SHP77 (cell line): Measurements from ENCODE around the gene ZSCAN29.

Experiments used
- DNase-seq, 2 experiments: peaks; one replicate each; lab custom pipeline; 2025; lab: John Stamatoyannopoulos, UW

Gene ZSCAN29

GRCh38 chr15:43347114-43347513 is 23.7 kb downstream of the ZSCAN29 start:
- peak in 1 of 2 experiments; percentile 19 for DNase-seq

- DNase-seq = no peak
These were observed 24.5 kb downstream of the ZSCAN29 start for GRCh38 chr15:43346305-43346704.

GRCh38 chr15:43330780-43331087 is 40.1 kb downstream of the ZSCAN29 start:
- no peak for DNase-seq

DNA sequence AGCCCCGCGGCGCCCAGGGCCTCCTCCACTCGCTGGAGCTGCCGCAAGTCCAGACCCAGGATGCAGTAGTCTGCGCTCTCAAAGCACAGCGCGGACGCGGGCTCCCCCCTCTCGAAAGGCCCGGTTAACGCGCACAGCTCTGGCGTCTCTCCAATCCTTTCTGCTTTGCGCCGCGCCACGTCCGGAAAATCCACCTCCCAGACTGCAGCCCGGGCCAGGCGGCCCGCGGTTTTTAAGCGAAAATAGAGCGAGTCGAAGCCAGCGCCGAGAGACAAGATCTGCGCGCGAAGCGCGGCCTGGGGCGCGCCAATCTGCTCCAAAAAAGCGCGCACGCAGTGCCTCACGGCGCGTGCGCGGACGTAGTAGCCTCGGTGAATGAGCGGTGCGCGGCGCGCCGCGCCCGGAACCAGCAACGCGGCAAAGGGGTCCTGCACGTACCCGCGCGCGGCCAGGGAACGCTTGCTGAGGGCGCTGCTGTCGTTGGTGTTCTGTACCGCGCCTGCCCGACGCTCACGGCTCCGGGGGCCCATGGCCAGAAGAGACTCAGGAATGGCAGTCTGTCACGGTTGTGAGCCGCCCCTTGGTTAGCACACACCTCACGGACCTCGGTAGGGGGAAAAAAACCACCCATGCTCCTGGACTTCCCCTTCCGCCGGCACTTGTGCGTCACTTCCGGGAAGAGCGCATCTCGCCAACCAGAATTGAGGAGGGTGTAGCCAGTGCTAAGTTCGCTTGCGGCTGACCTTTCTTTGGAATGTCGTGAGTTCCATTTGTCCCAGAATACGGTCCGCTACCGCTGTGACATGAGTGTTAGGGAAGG is 40.7 kb downstream of the ZSCAN29 start, which contains the start of gene LCMT2:
Gene LCMT2, minus strand, starts transcription at position 614 of the 820 bp plus-strand sequence. Its CDS starts 84 bp downstream, at position 530.
- DNase-seq = peak; percentile 90 to 91

DNA sequence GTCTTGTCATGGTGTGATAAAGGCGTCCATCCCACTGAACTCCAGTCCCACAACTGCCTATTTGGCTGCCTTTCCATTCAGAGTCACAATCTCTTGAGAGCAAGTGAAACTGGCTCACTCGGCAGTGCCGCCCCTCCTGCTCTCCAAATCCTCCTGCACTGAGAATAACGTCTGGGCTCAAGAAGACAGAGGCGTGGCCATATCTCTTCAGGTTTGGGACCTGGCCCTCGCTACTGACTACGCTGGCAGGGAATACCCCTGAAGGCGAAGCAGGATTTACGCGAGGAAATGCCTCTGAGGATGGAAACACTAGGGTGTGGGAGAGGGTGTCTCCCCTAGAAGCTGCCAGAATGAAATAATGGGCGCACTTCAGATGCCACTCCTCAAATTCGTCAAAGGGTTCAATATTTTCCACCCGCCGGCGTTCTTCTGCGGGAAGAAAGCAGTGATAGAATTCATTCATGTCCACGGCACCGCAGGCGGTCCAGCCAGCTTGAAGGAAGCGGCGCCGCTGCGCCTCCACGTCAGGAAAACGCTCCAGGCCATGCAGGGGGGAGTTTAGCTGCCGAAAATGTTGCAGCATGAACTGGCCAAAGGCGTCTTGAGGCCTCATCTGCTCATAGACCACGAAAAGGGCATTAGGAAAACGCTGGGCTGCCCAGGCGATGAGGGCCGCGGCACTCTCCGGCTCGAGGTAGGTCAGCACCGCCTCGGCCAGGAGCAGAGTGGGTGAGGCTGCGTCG is 41.5 kb downstream of the ZSCAN29 start:
- no peak for DNase-seq

DNA sequence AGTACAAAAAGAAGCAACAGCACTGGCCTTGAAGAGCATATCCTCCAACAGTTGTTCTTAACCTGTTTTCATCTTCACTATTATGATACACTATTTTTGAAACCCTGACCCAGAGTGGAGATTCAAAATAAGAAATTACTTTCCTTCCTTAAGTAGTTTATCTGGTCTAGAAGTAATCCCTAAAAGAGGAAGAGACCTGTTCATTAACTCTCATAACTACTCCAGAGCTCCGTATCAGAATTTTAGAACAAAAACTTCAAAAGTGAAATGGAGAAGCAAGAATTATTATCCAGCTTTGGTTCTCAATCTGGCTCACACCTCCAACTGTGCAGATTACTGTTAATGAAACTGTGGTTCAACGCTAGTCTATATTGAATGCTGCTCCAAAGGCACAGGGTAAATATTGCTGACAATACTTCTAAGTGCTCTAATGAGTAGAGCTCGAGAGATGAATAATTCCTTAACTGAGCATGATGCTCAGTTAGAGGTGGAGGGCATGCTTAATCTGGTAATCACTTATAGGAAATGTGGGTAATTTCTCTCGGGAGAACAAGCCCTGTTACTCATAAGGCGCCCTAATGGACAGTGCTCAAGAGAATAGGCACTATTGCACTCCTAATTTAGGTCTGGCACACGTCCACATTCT is 45.7 kb downstream of the ZSCAN29 start:
- no peak for DNase-seq

DNA sequence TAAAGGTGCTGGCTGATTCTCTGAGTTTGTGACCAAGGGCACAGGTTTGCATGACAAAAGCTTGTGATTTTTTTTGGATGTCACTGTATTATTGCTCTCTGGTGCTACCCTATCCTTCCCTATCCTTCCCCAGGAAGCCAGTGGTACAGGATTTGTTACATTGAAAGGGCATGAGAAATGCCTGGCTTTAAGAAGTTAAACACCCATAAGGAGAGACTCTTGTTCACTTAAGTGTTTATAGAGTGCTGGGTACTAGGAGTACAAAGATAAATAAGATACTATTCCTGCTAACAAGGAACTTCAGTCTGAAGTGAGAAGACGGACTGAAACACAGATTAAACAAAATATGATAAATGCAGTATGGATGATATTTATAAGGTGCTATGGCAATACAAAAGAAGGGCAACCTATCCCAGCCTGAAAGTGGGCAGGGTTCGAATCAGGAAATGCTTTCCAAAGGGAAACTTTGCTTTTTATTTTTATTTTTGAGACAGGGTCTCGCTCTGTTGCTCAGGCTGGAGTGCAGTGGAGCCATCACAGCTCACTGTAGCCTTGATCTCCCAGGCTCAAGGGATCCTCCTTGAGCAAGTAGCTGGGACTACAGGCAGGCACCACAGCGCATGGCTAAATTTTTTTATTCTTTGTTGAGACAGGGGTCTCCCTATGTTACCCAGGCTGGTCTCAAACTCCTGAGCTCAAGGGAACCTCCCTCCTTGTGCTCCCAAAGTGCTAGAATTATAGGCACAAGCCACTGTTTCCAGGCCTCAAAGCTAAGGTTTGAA is 51.7 kb downstream of the ZSCAN29 start:
- no peak for DNase-seq

DNA sequence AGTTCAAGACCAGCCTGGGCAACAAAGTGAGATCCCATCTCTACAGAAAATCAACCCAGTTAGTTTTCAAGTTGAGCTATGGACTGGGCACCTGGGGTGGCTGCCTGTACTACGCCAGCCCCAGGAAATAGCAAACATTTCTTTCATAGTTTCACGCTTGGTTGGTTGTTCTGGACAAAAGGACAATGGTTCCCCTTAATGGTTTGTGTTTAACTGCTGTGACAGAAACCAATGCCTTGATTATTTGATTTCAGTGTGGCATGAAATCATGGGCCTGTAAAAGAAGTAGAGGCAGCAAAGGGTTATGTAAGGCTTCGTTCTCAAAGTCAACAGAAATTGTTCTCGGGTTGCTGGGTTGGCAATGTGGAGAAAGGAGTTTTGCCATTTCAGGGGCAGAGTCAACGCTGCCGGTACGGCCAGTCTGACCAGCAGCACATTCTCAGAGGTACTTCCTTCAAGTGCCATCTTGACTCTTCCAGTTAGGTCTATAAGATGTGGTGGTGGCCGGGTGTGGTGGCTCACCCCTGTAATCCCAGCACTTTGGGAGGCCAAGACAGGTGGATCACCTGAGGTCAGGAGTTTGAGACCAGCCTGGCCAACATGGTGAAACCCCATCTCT is 53.2 kb downstream of the ZSCAN29 start:
- DNase-seq = no peak

DNA sequence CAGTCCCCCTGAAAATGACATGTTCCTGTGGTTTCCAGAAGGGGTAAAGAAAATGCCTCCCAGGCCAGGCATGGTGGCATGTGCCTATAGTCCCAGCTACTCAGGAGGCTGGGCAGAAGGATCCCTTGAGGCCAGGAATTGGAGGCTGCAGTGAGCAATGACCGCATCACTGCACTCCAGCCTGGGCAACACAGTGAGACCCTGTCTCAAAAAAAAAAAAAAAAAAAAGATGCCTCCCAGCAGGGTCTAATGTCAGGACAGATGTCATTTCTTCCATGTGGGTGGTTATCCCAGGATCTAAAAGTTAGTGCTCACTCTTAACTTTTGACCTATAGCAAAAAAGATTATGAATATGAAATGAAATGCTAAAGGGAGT is 53.9 kb downstream of the ZSCAN29 start:
- no peak for DNase-seq

- DNase-seq = no peak
These were observed 54.5 kb downstream of the ZSCAN29 start for GRCh38 chr15:43316016-43316970.

- DNase-seq = no peak
These were observed 56.7 kb downstream of the ZSCAN29 start for GRCh38 chr15:43314171-43314570.

- DNase-seq = no peak
These were observed 58.5 kb downstream of the ZSCAN29 start for GRCh38 chr15:43312378-43312777.
